ENCODE data around the gene RPS5. TPM values are rescaled to one million over a fixed set of nuclear protein-coding genes. Genes with fewer than 3 reads are reported as not detected.

The RPS5 gene
- total and polyA plus RNA-seq, 9 of the 15 experiments (the other 6 are each of a cell fraction or from before 2014, with no cell fraction given), result 1,228 to 3,570 (median 2,484) TPM

DNA sequence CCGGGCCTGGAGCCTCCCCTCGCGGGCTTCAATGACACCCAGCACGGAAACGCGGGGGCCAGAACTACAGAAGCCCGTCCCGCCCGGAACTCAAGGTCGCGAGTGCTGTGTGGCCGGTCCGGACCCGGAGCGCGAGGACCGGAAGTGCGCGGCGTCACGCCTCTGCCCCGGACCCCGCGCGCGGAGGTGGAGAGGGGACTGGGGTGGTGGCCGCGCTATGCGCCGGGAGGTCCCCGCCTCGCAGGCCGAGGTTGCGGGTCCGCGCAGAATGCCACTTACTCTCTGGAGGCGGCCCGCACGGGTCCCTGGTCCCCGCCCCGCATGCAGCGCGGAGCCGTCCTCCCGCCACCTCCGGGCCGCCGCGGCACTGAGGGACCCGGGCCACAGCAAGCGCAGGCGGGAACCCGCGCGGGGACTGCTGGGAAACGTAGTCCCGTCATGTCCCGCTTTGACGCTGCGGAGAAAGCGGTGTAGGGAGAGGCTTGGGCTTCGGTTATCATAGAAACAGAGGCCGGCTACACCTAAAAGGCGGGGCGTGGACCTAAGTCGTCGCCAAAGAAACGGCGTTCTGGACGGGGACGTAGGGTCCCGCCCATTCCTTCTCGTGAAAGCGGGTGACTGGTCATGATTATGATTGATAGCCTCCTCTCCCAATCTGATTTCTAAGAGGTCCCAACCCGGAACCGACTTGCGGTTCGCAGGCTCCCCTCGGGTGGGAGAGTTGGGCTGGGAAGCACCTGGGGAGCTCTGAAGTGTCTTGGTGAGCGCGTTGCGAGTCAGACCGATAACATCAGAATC is 6.2 kb upstream of the RPS5 start, which contains the start of gene ZNF837 (continued):
- TF ChIP-seq MEIS2 (IDR thresholded peaks at IDR 0.05; ENCODE audit: partially characterized antibody) (peak; percentile 94), SRSF1 (IDR thresholded peaks at IDR 0.05; ENCODE audit: low read depth, low read length) (no peak), E4F1 (CRISPR knock-in tag; IDR thresholded peaks at IDR 0.05; ENCODE audit: borderline replicate concordance) (no peak), ZC3H4 (CRISPR knock-in tag; IDR thresholded peaks at IDR 0.05; ENCODE audit: borderline replicate concordance) (no peak; the same call in 1 of the 2 replicates), NR0B1 (IDR thresholded peaks at IDR 0.05; ENCODE audit: partially characterized antibody) (no peak), ZNF175 (CRISPR knock-in tag; IDR thresholded peaks at IDR 0.05; ENCODE audit: low read depth) (no peak), CREM (IDR thresholded peaks at IDR 0.05; ENCODE audit: low read depth) (peak; percentile 91), PTBP1 (IDR thresholded peaks at IDR 0.05; ENCODE audit: low read depth, low read length) (no peak), ETV6 (IDR thresholded peaks at IDR 0.05; ENCODE audit: borderline replicate concordance in 1 of 2, low read depth in 2 of 2, low read length in 1 of 2) (no peak; a peak in 1 of 4 replicates), ETV6 (CRISPR knock-in tag; IDR thresholded peaks at IDR 0.05; ENCODE audit: borderline replicate concordance) (no peak), CBX3 (IDR thresholded peaks at IDR 0.05; ENCODE audit: borderline replicate concordance in 1 of 2, low read length in 2 of 2) (peak in 1 of 2 experiments; percentile 79; a peak in 1 of 3 replicates), ZNF384 (IDR thresholded peaks at IDR 0.05; ENCODE audit: low read depth, low read length) (0 out of 2 replicates have a peak, but pooled peaks have one; percentile 23), MCM3 (IDR thresholded peaks at IDR 0.05) (no peak), ZNF197 (CRISPR knock-in tag; IDR thresholded peaks at IDR 0.05; ENCODE audit: low read depth) (no peak), ZNF445 (CRISPR knock-in tag; IDR thresholded peaks at IDR 0.05; ENCODE audit: low read depth) (peak; percentile 47; the same call in 1 of the 2 replicates), TRIM28 (IDR thresholded peaks at IDR 0.05) (no peak), THRAP3 (IDR thresholded peaks at IDR 0.05; ENCODE audit: borderline replicate concordance) (no peak; the same call in 1 of the 2 replicates), GATAD2B (IDR thresholded peaks at IDR 0.05; ENCODE audit: borderline replicate concordance) (no peak; the same call in 1 of the 2 replicates), CHD2 (IDR thresholded peaks at IDR 0.05; ENCODE audit: low read depth, low read length) (peak; percentile 75)
- TF ChIP-seq, protein P1, sequence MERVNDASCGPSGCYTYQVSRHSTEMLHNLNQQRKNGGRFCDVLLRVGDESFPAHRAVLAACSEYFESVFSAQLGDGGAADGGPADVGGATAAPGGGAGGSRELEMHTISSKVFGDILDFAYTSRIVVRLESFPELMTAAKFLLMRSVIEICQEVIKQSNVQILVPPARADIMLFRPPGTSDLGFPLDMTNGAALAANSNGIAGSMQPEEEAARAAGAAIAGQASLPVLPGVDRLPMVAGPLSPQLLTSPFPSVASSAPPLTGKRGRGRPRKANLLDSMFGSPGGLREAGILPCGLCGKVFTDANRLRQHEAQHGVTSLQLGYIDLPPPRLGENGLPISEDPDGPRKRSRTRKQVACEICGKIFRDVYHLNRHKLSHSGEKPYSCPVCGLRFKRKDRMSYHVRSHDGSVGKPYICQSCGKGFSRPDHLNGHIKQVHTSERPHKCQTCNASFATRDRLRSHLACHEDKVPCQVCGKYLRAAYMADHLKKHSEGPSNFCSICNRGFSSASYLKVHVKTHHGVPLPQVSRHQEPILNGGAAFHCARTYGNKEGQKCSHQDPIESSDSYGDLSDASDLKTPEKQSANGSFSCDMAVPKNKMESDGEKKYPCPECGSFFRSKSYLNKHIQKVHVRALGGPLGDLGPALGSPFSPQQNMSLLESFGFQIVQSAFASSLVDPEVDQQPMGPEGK (CRISPR knock-in tag; IDR thresholded peaks at IDR 0.05; ENCODE audit: borderline replicate concordance), result no peak
- TF ChIP-seq, protein P2, sequence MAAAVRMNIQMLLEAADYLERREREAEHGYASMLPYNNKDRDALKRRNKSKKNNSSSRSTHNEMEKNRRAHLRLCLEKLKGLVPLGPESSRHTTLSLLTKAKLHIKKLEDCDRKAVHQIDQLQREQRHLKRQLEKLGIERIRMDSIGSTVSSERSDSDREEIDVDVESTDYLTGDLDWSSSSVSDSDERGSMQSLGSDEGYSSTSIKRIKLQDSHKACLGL (CRISPR knock-in tag; IDR thresholded peaks at IDR 0.05; ENCODE audit: borderline replicate concordance, poor library complexity, severe bottlenecking), result peak; percentile 42
